ENCODE results near the gene HMGB2. TPM values are rescaled to one million over a fixed set of nuclear protein-coding genes. Genes with fewer than 3 reads are reported as not detected.

HMGB2 gene
- total RNA-seq, 3 donors from 2014 or later = 48.2 to 66.2 (median 58.0) TPM

DNA sequence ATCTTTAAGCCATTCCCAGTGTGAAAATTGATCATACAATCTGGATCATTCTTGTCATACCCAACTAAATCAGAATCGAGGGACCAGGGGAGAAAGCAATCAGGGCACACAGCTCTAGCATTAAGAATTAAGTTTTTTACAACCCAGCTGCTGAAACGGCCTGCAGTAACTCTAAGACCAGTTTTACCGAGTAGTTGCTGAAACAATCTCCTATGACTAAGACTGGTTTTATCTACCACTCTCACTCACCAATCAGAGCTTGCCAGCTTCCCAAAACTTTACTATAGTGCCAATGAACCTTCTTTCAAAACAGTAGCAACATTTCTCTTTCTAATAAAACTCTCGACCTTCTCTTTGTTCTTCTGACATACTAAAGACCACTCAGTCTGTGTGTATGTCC is 33.8 kb upstream of the HMGB2 start:
- Histone ChIP-seq H3K4me1 (no peaks in the 10 kb centered on the region), H3K27ac (no peak overlapping the region), H3K27me3 (no peaks in the 10 kb centered on the region), H3K9me3 (no peaks in the 10 kb centered on the region), H3K4me3 (no peak overlapping the region), H3K36me3 (no peaks in the 10 kb centered on the region)
- no peak for DNase-seq (ENCODE audit: low spot score in 2 of 2)
- intact Hi-C loops (cut with DNase I; ENCODE audit: low total_unique reads) = no loop called here
- TF ChIP-seq CTCF (IDR thresholded peaks at IDR 0.05) (no peak), POLR2A (IDR thresholded peaks at IDR 0.05) (no peak), POLR2AphosphoS5 (IDR thresholded peaks at IDR 0.05) (no peak)

DNA sequence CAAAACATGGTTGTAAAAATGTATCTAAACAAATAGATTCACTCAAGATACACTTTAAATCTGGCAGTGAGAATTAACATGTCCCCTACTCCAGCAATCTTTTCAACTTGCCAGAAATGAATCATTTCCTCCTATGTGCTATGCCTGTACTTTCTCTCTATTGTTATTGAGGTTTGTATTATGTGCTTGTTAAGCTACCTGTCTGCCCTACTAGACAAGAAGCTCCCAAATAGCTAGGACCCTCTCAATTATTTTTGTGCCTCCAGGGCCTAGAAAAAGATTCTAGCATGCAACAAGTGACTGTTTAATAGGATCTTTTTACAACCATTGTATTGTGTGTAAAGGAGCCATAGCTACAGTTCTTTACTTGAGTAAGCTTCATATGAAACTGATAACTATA is 33.1 kb upstream of the HMGB2 start:
- intact Hi-C loops (cut with DNase I; ENCODE audit: low total_unique reads) = no loop called here
- DNase-seq (ENCODE audit: low spot score in 2 of 2) = no peak
- Histone ChIP-seq H3K4me1 (no peaks in the 10 kb centered on the region), H3K36me3 (no peaks in the 10 kb centered on the region), H3K4me3 (no peak overlapping the region), H3K9me3 (no peaks in the 10 kb centered on the region), H3K27ac (no peak overlapping the region), H3K27me3 (no peaks in the 10 kb centered on the region)
- no peak for TF ChIP-seq CTCF (IDR thresholded peaks at IDR 0.05)
- TF ChIP-seq POLR2AphosphoS5 (IDR thresholded peaks at IDR 0.05) = no peak

DNA sequence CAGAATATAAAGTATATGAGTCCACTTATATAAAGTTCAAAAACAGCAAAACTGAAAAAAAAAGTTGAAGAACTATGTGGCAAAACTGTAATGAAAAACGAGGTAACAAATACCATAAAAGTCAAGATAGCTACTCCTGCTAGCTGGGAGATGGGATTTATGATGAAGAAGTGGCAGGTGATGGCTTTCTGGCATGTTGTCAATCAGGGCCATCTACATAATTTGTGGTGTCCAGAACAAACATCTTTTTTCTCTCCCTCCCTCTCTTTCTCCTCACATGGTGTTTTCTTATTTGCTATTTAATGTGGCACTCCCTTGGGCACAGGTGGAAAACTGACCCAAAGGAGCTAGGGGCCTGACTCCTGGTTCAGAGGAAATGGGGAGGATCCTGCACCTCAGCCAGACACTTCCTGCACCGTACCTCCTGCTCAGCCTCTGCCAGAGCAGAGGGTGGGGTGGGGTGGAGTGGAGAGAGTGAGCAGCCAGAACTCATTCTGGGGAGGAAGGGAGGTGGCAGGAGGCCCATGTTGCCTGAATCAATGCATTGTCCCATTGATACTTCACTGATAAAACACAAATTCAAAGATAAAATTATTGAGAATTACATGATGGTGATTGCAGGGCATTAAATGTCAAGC is 31.3 kb upstream of the HMGB2 start:
- H3K4me3 ChIP-seq = no peak overlapping the region
- H3K27me3 ChIP-seq = no peaks in the 10 kb centered on the region
- H3K27ac ChIP-seq = no peak overlapping the region
- H3K4me1 ChIP-seq = no peaks in the 10 kb centered on the region
- TF ChIP-seq POLR2AphosphoS5 (IDR thresholded peaks at IDR 0.05) (no peak), POLR2A (IDR thresholded peaks at IDR 0.05) (no peak), CTCF (IDR thresholded peaks at IDR 0.05) (no peak)
- intact Hi-C loops (cut with DNase I; ENCODE audit: low total_unique reads) = no loop called here
- no peaks in the 10 kb centered on the region for H3K9me3 ChIP-seq
- H3K36me3 ChIP-seq = no peaks in the 10 kb centered on the region
- no peak for DNase-seq (ENCODE audit: low spot score in 2 of 2)

GRCh38 chr4:173362666-173363065 is 28.5 kb upstream of the HMGB2 start:
- no peaks in the 10 kb centered on the region for H3K27me3 ChIP-seq
- H3K4me1 ChIP-seq = no peaks in the 10 kb centered on the region
- intact Hi-C loops (cut with DNase I; ENCODE audit: low total_unique reads) = loop anchor here (2.0 kb wide), 1 partner anchor 38 kb away; no protein-coding TSS in a partner anchor
- no peak overlapping the region for H3K4me3 ChIP-seq
- no peak overlapping the region for H3K27ac ChIP-seq
- no peaks in the 10 kb centered on the region for H3K36me3 ChIP-seq
- DNase-seq (ENCODE audit: low spot score in 2 of 2) = no peak
- TF ChIP-seq CTCF (IDR thresholded peaks at IDR 0.05) = no peak
- TF ChIP-seq POLR2A (IDR thresholded peaks at IDR 0.05) = no peak
- TF ChIP-seq POLR2AphosphoS5 (IDR thresholded peaks at IDR 0.05) = no peak
- no peaks in the 10 kb centered on the region for H3K9me3 ChIP-seq

GRCh38 chr4:173360587-173361221 is 26.5 kb upstream of the HMGB2 start:
- Histone ChIP-seq H3K27me3 (no peaks in the 10 kb centered on the region), H3K4me3 (no peak overlapping the region), H3K4me1 (no peaks in the 10 kb centered on the region), H3K36me3 (no peaks in the 10 kb centered on the region), H3K27ac (no peak overlapping the region), H3K9me3 (no peaks in the 10 kb centered on the region)
- intact Hi-C loops (cut with DNase I; ENCODE audit: low total_unique reads) = no loop called here
- TF ChIP-seq POLR2A (IDR thresholded peaks at IDR 0.05) (no peak), CTCF (IDR thresholded peaks at IDR 0.05) (no peak), POLR2AphosphoS5 (IDR thresholded peaks at IDR 0.05) (no peak)
- DNase-seq (ENCODE audit: low spot score in 2 of 2) = no peak
